ENCODE results near the gene RAD51B.

The RAD51B gene

DNA sequence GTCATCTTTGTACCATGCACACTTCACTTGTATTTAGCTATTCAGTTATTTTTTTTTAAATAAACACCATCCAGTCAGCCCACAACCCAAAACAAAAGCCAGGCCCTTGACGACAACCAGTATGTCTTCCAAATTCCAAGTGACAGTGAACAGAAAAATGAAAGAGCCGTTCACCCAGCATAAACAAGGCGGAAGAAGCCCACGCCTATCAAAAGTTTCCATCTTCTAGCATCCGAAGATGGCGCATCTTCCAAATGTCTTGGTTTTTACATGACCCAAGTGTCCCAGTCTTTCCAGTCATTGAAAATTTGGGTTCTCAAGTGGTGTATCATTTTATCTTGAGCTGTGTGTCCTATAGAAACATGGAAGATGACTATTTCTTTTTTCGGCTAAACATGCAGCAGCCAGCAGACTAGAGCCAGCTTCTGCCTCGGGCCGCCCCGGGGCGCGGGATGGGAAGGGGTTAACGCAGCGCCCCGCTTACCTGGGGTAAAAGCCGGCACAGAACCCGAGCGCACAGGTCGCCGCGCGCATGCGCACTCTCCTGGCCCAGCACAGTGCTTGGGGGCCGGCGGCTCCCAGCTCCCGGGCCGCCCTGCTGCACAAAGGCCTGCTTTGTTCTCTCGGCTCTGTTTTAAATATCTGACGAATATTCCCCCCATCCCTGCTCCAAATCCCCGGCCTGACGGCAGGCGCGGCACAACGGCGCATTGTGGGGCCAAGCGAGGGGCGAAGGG, 808.5 kb downstream of the RAD51B start:
- no peak for DNase-seq
- in situ Hi-C loops (cut with MboI; ENCODE audit: low pct_unique_long_range_greater_than_20kb, low sequenced_read_pairs): no loop called here

- in situ Hi-C loops (cut with MboI; ENCODE audit: low pct_unique_long_range_greater_than_20kb, low sequenced_read_pairs): no loop called here
- no peak for DNase-seq
Measured at GRCh38 chr14:68628605-68629310, 809.2 kb downstream of the RAD51B start.

- no peak for DNase-seq
- in situ Hi-C loops (cut with MboI; ENCODE audit: low pct_unique_long_range_greater_than_20kb, low sequenced_read_pairs): no loop called here
Measured at GRCh38 chr14:68630081-68630571, 810.5 kb downstream of the RAD51B start.

- DNase-seq: no peak
- in situ Hi-C loops (cut with MboI; ENCODE audit: low pct_unique_long_range_greater_than_20kb, low sequenced_read_pairs): no loop called here
Measured at GRCh38 chr14:68630611-68631393, 811.2 kb downstream of the RAD51B start.

- no peak for DNase-seq
Measured at GRCh38 chr14:68631394-68632053, 811.9 kb downstream of the RAD51B start.

DNA sequence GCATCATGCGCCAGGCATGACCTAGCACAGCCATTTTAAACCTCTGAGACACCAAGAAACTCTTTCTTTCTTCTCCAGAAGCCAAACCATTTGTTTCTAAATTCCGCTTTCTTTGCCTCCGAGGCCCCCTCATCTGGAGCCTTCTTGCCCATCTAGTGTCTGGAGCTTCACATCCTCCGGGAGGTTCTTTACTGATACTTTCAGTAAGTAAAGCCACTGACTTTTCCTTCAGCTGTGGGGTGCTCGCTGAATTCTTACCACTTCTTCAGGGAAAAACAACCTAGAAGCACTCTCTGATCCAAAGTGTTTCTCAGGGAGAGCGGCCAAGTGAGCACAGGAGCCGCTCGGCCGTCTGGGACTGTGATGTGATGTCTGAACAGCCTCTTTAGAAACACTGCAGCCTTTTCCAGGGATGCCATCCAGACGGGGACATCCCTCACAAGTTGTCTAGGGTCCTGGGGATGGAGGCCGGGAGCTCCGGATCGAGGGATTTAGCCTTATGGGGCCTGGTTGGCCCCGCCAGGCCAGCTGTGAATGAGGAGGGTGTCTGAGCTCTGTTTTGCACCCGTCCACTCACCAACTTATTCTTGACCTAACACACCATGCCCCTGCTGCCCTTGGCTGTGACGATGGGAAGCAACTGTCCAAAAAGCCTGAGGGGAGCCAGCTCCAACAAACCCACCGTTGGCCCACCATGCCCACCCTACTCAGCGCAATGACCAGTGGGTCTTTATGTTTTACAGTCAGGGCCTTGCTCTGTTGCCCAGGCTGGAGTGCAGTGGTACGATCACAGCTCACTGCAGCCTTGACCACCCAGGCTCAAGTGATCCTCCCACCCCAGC, 812.7 kb downstream of the RAD51B start:
- in situ Hi-C loops (cut with MboI; ENCODE audit: low pct_unique_long_range_greater_than_20kb, low sequenced_read_pairs): no loop called here

More at GRCh38 chr14:68631394-68632053, 811.9 kb downstream of the RAD51B start:
- in situ Hi-C loops (cut with MboI; ENCODE audit: low pct_unique_long_range_greater_than_20kb, low sequenced_read_pairs): no loop called here

DNA sequence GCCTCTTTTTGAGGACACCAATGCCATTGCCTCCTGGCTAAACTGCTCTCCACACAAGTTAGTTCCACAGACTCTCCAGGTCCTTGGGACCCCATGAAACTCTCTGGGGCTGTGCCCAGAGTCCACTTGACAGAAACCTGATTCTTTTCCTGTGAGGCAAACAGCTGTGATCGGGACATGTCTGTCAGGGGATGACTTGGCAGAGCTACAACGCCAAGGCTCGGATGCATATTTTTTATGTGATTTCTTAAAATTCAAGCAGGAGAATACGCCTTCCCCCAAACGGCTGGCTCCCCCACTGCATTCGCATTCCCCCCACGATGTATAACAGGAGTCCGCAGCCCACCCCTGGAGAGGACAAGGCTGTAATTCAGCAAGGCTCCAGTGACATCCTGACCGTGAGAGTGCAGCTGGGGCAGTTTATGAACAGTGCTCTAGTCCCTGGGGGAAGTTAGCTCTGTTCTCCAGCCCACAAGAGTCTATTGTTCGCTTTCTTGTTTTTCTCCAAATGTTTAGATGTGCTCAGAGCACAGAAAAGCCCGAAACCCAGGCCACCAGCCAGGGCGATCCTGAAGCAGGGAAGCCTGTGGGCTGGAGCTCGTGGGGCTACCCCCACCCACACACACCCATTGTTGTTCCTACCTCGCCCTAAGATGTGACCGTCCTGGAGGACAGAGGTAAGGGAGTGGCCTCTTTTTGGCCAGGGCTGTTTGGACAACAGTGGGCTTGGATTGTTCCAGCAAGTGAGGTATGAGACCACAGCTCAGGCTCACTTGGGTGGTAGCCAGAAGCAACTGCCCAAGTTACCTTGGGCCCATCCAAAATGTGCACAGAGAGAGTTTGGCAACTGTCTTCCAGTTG, 813.8 kb downstream of the RAD51B start:
- no peak for DNase-seq
- in situ Hi-C loops (cut with MboI; ENCODE audit: low pct_unique_long_range_greater_than_20kb, low sequenced_read_pairs): no loop called here

More for the DNA sequence above, 812.7 kb downstream of the RAD51B start:
- DNase-seq: no peak

DNA sequence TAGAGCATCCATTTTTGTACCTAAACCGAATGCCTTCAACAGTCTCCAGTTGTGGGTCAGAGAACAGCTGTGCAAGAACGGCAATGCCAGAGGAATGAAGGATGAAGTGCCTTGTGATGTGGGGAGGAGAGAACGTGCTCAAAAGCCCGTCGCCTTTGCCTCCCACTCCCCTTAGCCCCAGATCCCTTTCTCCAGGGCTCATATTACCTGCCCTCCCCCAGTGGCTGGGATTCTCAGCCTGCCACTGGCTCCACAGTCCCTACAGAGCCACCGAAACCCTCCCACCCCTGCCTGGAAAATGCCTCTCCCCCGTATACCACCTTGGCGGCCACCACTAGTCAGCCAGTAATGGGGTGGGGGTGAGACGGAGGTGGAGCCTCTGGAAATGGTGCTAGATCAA, 814.8 kb downstream of the RAD51B start:
- DNase-seq: no peak
- in situ Hi-C loops (cut with MboI; ENCODE audit: low pct_unique_long_range_greater_than_20kb, low sequenced_read_pairs): no loop called here

- DNase-seq: no peak
Measured at GRCh38 chr14:68634874-68635595, 815.5 kb downstream of the RAD51B start.

DNA sequence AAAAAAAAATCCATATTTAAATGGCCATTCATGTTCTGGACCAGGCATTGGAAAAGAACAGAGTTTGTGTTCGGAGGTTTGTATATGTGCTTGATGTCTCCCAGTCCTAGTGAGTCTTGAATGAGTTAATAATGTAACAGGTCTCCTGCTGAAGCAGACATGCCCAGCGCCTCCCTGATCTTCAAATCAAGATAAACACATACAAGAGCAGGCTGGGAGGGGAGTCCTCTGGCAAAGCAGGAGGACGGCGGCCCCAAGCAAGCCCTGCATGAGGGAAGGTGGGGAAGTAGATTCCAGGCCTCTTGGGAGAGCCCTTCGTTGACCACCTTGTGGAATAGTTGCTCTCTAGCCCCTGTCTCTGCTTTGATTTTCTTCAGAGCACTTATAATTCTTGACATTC, 817.0 kb downstream of the RAD51B start:
- in situ Hi-C loops (cut with MboI; ENCODE audit: low pct_unique_long_range_greater_than_20kb, low sequenced_read_pairs): no loop called here
- DNase-seq: no peak

More at GRCh38 chr14:68634874-68635595, 815.5 kb downstream of the RAD51B start:
- in situ Hi-C loops (cut with MboI; ENCODE audit: low pct_unique_long_range_greater_than_20kb, low sequenced_read_pairs): no loop called here

DNA sequence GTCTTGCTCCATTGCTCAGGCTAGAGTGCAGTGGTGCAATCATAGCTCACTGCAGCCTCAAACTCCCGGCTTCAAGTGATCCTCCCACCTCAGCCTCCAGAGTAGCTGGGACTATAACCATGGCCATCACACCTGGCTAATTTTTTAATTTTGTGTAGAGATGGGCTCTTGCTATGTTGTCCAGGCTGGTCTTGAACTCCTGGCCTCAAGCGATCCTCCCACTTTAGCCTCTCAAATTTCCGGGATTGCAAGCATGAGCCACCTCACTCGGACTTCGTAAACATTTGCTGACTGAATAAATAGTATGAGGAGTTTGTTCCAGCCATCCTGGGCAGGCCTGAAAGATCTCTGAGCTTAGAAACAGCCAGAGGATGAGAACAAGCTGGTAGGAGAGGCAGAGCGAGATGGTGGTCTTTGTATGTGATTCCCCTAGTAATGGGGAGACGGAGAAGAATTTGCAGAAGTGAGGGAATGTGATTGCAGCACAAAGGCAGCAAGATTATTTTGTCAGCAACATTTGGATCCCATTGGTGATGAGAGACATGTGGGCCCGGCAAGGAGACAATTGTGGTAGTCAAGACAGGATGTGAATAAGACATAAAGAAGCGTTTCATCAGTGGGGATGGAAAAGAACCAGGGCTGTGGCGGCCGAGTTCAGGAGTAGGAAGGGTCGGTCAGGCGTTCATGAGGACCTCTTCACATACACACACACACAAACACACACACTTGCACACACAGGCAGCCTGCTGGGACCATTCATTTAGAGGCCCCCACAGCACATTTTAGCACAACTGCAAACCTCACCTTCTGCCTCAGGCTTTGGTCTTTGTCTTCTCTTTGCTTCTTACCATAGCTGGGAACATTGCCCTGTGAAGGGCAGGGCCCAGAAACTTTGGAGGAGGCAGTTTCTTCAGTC, 817.8 kb downstream of the RAD51B start:
- in situ Hi-C loops (cut with MboI; ENCODE audit: low pct_unique_long_range_greater_than_20kb, low sequenced_read_pairs): no loop called here
- no peak for DNase-seq

DNA sequence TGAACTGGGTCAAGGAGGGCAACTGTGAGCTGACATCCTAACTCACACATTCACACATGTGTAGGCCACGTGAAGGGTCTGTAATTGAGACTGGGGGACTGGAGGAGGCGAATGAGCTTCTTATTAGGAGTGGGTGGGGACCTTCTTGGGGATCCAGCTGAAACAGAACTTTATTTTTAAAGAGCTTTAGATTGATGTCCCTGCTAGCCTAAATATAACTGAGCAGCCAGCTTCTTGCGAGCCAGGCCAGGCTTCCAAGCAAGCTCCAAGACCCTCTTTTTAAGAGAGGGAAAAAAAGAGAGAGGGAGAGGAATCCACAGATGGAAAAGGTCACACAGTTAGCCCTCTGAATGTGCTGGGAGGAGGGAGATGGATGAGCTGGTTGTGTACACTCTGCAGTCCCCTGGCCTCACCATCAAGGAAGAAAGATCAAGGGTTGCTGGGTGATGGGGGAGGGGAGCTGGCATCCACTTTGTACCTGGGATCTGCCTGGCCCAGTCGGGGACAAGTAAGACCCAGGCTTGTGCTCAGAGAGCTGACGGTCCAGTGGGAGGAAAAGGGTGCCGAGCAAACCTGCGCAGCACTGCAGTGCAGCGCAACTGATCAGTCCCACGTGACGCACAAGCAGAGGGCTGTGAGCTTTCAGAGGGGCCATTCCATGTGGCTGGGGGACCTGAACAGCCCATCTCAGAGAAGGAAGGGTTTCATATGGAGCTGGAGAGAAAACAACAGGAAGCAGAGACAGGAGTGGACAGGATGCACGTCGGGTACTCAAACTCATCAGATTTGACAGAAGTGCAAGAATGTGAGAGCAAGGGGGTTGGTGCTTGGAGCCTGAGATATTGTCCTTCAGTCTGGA, 818.8 kb downstream of the RAD51B start:
- DNase-seq: no peak
- in situ Hi-C loops (cut with MboI; ENCODE audit: low pct_unique_long_range_greater_than_20kb, low sequenced_read_pairs): no loop called here

DNA sequence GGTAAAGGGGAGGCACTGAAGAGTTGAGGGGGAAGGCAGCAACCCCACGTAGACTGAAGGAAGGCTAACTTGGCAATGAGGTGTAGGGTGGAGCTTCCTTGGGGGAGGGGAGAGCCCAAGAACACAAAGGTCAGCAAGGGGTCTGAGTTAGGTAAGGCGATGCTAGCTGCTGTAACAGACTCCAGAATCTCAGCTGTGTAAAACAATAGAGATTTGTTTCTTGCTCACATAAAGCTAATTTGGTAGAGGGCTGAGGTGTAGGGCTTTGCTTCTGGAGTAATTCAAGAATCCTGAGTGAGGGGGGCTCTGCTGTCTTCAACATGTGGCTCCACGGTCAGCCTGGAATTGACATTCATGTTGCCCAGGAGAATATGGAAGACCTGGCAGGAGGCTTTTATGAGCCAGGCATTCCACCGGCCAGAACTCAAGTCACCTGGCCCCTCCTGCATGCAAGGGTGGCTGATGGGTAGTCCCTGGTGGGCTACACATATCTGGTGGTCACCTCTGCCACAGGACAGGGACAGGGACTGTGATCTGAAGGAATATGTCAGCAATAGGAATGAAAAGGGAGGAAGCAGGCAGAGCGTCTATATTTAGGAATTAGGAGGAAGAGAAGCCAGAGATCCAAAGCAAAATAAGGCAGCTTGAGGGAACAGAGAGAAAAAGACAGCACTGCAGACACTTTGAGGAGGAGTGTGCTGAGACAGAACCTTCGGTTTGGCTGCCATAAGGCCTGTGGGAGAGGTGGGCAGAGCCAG, 819.6 kb downstream of the RAD51B start:
- no peak for DNase-seq
- in situ Hi-C loops (cut with MboI; ENCODE audit: low pct_unique_long_range_greater_than_20kb, low sequenced_read_pairs): no loop called here

- in situ Hi-C loops (cut with MboI; ENCODE audit: low pct_unique_long_range_greater_than_20kb, low sequenced_read_pairs): no loop called here
Measured at GRCh38 chr14:68639758-68640574, 820.4 kb downstream of the RAD51B start.

More at GRCh38 chr14:68639758-68640574, 820.4 kb downstream of the RAD51B start:
- DNase-seq: no peak
